Right ventricle myocardium inferior (tissue), 1 donor: ENCODE data around the gene HABP2. TPM values are rescaled to one million over a fixed set of nuclear protein-coding genes. Genes with fewer than 3 reads are reported as not detected.

ENCODE experiments used
- ATAC-seq: fragments of 200-7000 bp; cut with Tn5 transposase; one replicate; pipeline ENCODE4 v1.9.1; 2020; ENCODE audit warnings: mild to moderate bottlenecking, moderate library complexity
- DNase-seq: peaks from one replicate; pipeline ENCODE4 v3.0.0; 2021; ENCODE audit errors: missing footprints
- intact Hi-C: fragments of 100-400 bp; cut with DNase I; formaldehyde crosslinking; loops from one replicate; pipeline ENCODE4 v1.11.0; 2022
- total RNA-seq: library from RNA; stranded (reverse); fragmentation: NEBNext Ultra II Directional; extraction: Animal tissue kit (Norgen Biotek cat#: 25700); gene quantifications from one replicate; pipeline ENCODE4 v1.2.1, GENCODE V29; 2021
- donor health status: DM: no; HTN: yes; CAD: no; lungs with severe emphysema.

HABP2 gene
- total RNA-seq, 1 donor from 2014 or later = not detected

GRCh38 chr10:113618338-113618737, 65.5 kb downstream of the HABP2 start:
- intact Hi-C loops = no loop called here
- no peak for DNase-seq
- no peak for ATAC-seq

- no peak for DNase-seq
- intact Hi-C loops = no loop called here
- ATAC-seq = no peak
Measured at GRCh38 chr10:113619401-113619800, 66.5 kb downstream of the HABP2 start.

- ATAC-seq (no peak), DNase-seq (no peak)
- intact Hi-C loops = no loop called here
Measured at GRCh38 chr10:113620511-113620910, 67.7 kb downstream of the HABP2 start.

GRCh38 chr10:113620936-113621335, 68.1 kb downstream of the HABP2 start:
- ATAC-seq (no peak), DNase-seq (no peak)
- intact Hi-C loops = no loop called here

GRCh38 chr10:113621799-113622198, 68.9 kb downstream of the HABP2 start:
- intact Hi-C loops = no loop called here
- no peak for ATAC-seq
- no peak for DNase-seq

GRCh38 chr10:113622831-113623230, 70.0 kb downstream of the HABP2 start:
- intact Hi-C loops = no loop called here
- no peak for ATAC-seq

GRCh38 chr10:113625461-113626186, 72.8 kb downstream of the HABP2 start:
- intact Hi-C loops = no loop called here
- DNase-seq = no peak
- ATAC-seq = no peak

More at GRCh38 chr10:113622831-113623230, 70.0 kb downstream of the HABP2 start:
- DNase-seq = no peak

- intact Hi-C loops = no loop called here
- DNase-seq (no peak), ATAC-seq (no peak)
Measured at GRCh38 chr10:113626809-113627355, 74.0 kb downstream of the HABP2 start.

GRCh38 chr10:113627836-113628235, 75.0 kb downstream of the HABP2 start:
- DNase-seq = no peak
- ATAC-seq = peak; percentile 76
- intact Hi-C loops = no loop called here

- DNase-seq = no peak
- no peak for ATAC-seq
- intact Hi-C loops = no loop called here
Measured at GRCh38 chr10:113628607-113629153, 75.8 kb downstream of the HABP2 start.

GRCh38 chr10:113630929-113631533, 78.2 kb downstream of the HABP2 start:
- ATAC-seq (no peak), DNase-seq (no peak)
- intact Hi-C loops = no loop called here

GRCh38 chr10:113631684-113632367, 79.0 kb downstream of the HABP2 start:
- intact Hi-C loops = no loop called here
- ATAC-seq (no peak), DNase-seq (no peak)

Other genes with a start within 250 kb of the HABP2 start
- 1,026 TPM for gene NRAP, start 111.0 kb downstream of the HABP2 start, total RNA-seq
- 13.8 TPM for gene CASP7, start 126.9 kb downstream of the HABP2 start, total RNA-seq
- gene PLEKHS1, start 198.6 kb downstream of the HABP2 start, total RNA-seq = not detected